HCT116 (cell line): Measurements from ENCODE around the gene CD22.

ENCODE experiments used
- ELF1 ChIP-seq: IDR thresholded peaks from 2 replicates; pipeline ENCODE4 v1.6.1; 2012; ENCODE audit warnings: low read depth, borderline replicate concordance
- EZH2 ChIP-seq: fragments of 200-600 bp; sonication (generic); IDR thresholded peaks from 2 replicates; pipeline ENCODE4 v1.6.1; 2017; ENCODE audit warnings: antibody characterized with exemption, mixed run types
- POLR2A ChIP-seq: IDR thresholded peaks from 2 replicates; pipeline ENCODE4 v1.7.0; 2011; ENCODE audit warnings: borderline replicate concordance; ENCODE audit not compliant: insufficient read depth, insufficient read length; ENCODE audit errors: extremely low read depth
- TF ChIP-seq, protein P1 (sequence below), 3 experiments: fragments of 200-600 bp in 1 of 3; sonication (generic) in 1 of 3; IDR thresholded peaks in 2 of 3; conservative IDR thresholded peaks in 1 of 3; 2 replicates each; pipeline ENCODE4 v1.5.1; 2012 to 2017; ENCODE audit warnings: low read depth in 2 of 3, low read length in 2 of 3, antibody characterized with exemption in 1 of 3, borderline replicate concordance in 1 of 3, control low read depth in 1 of 3, mild to moderate bottlenecking in 1 of 3, mixed read lengths in 1 of 3, mixed run types in 1 of 3, moderate library complexity in 1 of 3; ENCODE audit not compliant: insufficient read depth in 1 of 3

DNA sequence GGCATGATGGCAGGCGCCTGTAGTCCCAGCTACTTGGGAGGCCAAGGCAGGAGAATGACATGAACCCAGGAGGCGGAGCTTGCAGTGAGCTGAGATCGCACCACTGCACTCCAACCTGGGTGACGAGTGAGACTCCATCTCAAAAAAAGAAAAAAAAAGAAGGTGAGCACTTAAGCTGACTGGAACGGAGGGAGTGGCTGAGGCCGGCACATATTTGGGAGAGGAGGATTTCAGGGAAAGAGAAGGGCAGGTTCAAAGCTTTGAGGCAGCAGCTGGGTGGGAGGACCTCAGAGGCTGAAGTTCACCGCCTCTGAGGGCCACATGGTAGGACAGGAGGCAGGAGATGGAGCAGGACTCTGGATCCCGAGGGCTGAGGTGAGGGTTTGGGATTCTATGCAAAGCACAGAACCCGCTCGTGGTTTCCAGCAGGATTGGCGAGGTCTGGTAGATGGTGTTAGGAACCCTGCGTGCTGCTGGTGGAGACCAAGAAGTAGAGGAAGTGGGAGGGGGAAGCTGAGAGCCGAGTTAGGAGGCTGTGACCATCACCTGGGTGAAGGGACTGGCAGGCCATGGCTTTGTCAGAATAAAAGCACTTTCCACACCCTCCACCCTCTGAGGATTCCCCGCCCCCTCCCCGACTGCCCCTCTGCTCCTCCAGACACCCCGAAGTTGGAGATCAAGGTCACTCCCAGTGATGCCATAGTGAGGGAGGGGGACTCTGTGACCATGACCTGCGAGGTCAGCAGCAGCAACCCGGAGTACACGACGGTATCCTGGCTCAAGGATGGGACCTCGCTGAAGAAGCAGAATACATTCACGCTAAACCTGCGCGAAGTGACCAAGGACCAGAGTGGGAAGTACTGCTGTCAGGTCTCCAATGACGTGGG, 8.4 kb downstream of the CD22 start:
- no peak for TF ChIP-seq POLR2A
- no peak for TF ChIP-seq EZH2
- TF ChIP-seq, protein P1, sequence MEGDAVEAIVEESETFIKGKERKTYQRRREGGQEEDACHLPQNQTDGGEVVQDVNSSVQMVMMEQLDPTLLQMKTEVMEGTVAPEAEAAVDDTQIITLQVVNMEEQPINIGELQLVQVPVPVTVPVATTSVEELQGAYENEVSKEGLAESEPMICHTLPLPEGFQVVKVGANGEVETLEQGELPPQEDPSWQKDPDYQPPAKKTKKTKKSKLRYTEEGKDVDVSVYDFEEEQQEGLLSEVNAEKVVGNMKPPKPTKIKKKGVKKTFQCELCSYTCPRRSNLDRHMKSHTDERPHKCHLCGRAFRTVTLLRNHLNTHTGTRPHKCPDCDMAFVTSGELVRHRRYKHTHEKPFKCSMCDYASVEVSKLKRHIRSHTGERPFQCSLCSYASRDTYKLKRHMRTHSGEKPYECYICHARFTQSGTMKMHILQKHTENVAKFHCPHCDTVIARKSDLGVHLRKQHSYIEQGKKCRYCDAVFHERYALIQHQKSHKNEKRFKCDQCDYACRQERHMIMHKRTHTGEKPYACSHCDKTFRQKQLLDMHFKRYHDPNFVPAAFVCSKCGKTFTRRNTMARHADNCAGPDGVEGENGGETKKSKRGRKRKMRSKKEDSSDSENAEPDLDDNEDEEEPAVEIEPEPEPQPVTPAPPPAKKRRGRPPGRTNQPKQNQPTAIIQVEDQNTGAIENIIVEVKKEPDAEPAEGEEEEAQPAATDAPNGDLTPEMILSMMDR (IDR thresholded peaks at IDR 0.05 in 2 of 3, conservative IDR thresholded peaks at IDR 0.05 in 1 of 3; ENCODE audit: borderline replicate concordance in 1 of 3, insufficient read depth in 1 of 3, low read depth in 2 of 3, low read length in 2 of 3): no peak
- TF ChIP-seq ELF1: no peak
